Erythroblast (primary cell): ENCODE data around the gene STT3A.
A peak's percentile ranks its signal among the peaks of the same experiment; 100 is the strongest.

Source experiments
- GATA1 ChIP-seq: IDR thresholded peaks from 2 replicates; pipeline ENCODE4 v1.6.1; 2011; ENCODE audit warnings: low read depth, mild to moderate bottlenecking, control low read depth, low read length, moderate library complexity
- POLR2A ChIP-seq: IDR thresholded peaks from 2 replicates; pipeline ENCODE4 v1.6.1; 2011; ENCODE audit warnings: mild to moderate bottlenecking, low read length

DNA sequence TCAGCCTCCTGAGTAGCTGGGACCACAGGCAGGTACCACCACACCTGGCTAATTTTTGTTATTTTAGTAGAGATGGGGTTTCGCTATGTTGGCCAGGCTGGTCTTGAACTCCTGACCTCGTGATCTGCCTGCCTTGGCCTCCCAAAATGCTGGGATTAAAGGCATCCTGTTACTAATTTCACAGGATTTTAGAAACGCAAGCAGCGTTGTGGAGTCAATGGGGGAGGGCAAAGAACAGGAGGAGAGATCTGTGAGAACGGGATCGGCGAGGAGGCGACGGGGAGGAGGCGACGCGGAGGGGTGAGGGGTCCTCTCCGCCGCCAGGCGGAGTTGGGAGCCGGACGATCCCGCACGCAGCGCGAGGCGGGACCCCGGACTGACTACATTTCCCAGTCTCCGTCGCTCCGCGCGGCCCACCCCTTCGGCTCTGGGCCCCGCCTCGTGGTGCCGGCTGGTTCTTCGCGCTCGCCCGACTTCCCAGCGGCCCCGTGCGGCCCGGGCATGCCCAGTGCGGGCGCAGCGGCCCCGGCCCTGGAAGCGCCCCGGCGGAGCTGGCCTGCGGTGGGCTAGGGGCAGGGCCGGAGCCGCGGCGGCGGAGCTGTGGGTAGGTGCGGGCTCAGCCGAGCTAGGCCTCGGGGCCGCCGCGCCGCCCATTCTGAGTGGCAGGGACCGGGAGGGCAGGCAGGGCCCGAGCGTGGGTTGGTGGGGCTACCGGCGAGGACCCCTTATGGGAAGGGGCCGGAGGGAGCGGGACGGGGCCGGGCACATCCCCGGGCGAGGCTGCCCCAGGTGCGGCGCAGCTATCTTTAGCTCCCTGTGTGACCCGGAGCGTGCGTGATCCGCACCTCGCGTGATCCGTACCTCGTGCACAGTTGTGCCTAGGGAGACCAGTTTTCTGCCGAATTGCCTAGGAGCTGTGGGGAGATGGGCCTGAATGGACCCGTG, 23.4 kb upstream of the STT3A start, which contains the start of gene EI24:
- TF ChIP-seq POLR2A (peak; percentile 83), GATA1 (no peak)
